Central memory CD4-positive, alpha-beta T cell (primary cell): ENCODE measurements around the gene TEX38.
"Not testable (repeated sequence)": the region's sequence is repeated elsewhere in the genome, so short reads cannot be mapped to it uniquely, and the experiment has no call there.

Experiments
- DNase-seq: peaks from one replicate; pipeline ENCODE4 v3.0.0; 2022
- total RNA-seq, 3 experiments: gene quantifications; one replicate each; lab custom pipeline; 2026; lab: John Stamatoyannopoulos, UW

TEX38 gene
- total RNA-seq, result 0 to 0.19 (median 0.05) reads per million in 3 experiments

DNA sequence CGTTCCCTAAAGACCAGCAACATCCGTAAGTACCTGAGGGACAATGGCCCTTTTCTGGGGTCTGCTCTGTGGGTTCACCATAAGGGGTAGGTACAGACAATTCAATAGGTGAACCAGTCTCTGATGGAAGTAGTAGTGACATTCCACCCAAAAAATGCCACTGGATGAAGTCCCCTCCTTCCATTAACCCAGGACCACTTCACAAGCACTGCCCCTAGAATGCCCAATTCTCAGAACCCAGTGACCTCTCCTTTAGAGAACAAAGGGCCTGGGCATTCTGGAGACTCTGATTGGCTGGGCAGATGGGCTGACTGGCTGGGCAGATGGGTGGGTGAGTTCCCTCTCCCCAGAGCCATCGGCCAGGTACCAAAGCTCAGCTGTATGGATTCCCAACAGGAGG lies at the start of gene TEX38:
Gene TEX38 (plus strand): TSS at position 301 of the 400 bp plus-strand sequence. CDS start 81 bp downstream, at position 382.
- no peak for DNase-seq

DNA sequence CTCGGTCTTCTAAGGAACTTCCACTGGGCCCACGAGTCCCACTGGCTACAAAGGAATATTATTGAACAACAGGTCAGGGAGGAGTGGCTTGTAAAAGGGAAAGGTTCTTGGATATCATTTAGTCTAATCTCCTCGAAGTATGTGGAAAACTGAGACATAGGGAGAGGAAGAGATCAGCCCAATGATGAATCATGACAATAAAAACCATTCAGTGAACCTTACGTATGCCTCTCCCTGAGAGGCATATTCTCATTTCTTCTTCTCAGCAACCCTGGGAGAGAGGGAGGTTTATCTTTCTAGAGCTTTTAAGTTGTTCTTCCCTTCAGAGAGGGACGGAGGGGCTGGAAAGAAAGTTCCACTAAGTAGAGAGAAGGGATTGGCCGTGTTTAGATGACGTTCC lies 49.7 kb upstream of the TEX38 start:
- no peak for DNase-seq

GRCh38 chr1:46622344-46622743 lies 49.3 kb upstream of the TEX38 start:
- DNase-seq, result no peak

GRCh38 chr1:46623743-46624644 lies 47.7 kb upstream of the TEX38 start:
- DNase-seq, result no peak

DNA sequence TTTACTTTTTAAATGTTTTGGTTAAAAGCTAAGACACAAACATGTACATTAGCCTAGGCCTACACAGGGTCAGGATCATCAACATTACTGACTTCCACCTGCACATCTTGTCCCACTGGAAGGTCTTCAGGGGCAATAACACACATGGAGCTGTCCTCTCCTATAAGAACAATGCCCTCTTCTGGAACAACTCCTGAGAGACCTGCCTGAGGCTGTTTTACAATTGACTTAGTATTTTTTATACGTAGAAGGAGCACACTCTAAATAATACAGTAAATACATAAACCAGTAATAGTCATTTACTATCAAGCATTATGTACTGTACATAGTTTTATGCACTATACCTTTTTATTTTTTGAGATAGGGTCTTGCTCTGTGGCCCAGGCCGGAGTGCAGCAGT lies 40.9 kb upstream of the TEX38 start:
- no peak for DNase-seq

DNA sequence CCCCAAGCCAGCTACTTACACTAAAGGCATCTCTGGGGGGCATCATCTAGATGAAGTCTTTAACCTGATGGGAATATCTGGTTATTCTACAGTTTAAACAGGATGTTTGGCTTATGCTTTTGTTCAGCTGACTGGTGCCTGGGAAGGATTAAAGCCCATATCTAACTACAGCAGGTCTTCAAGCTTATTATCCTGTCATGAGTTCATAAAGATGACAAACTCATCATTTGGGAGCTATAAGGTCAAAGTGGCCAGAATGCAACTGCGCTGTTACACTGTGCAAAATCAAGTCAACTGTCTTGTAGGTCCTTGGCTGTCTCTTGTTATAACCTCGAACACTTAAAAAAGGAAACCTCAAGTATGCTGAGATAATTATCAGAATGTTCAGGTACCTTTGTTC lies 36.4 kb upstream of the TEX38 start:
- DNase-seq, result no peak

DNA sequence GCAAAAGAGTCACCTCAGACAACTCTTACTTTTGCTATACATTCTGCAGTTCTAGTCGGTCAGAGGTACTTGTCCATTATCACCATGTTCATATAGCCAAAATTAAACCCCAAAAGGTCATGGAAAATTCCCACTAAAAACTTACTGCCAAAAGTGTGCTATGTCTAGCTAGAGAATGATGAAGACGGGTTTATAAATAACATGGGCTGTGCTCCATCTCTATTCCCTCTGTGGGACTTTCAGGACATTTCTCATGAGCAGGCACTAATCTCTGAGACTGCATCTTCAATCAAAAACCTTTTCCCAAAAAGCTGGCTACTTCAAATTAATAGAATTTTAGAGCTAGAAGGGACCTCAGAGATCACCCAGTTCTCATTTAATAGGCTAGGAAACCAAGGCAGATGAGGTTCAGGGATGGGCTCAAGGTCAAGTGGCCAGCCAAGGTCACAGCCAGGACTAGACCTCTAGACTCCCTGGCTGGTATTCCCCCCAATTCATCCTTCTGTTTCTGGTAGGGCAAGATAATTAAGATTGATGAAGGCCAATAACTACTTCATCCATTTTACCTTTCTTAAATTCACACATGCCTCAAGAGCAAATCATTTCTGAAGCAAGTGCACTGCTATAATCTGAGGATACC lies 34.1 kb upstream of the TEX38 start:
- no peak for DNase-seq

GRCh38 chr1:46638921-46639320 lies 32.7 kb upstream of the TEX38 start:
- DNase-seq, result no peak

- DNase-seq, result no peak
Measured at GRCh38 chr1:46639547-46639946, 32.1 kb upstream of the TEX38 start.

DNA sequence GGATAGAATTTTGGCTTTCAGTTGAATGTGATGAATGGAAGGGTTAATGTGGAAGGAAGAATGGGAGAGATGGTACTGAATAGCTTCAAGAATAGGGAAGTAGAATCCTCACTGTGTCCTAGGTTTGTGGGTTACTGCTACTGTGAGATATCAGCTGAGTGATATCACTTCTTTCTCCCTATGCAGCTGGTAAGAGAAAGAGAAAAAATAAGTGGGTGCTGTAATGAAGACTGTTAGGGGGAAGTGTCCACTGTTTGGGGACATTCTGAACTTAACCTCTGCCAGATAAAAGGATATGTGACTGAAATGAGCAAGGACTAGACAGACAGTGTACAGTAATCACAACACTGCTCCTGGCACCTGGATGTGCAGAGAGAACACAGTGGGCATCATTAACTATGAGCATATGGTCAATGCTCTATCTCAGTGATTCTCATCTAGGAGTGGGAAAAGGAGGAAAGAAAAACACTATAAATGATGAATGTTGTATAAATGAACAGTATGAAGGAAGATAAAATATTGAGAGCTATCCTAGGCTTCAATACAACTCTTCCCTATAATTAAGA lies 29.5 kb upstream of the TEX38 start:
- no peak for DNase-seq

- no peak for DNase-seq
Measured at GRCh38 chr1:46643368-46643775, 28.3 kb upstream of the TEX38 start.

DNA sequence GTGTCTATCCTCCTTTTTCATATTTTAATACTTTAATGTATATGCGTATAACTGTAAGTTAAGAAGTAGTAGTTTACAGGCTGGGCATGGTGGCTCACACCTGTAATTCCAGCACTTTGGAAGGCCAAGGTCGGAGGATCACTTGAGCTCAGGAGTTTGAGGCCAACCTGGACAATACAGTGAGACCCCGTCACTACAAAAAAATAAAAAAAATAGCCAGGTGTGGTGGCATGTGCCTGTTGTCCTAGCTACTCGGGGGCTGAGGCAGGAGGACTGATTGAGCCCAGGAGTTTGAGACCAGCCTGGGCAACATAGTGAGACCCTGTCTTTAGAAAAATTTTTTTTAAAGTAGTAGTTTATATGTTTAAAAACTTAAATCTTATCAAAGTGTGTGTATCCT lies 25.8 kb upstream of the TEX38 start:
- no peak for DNase-seq

DNA sequence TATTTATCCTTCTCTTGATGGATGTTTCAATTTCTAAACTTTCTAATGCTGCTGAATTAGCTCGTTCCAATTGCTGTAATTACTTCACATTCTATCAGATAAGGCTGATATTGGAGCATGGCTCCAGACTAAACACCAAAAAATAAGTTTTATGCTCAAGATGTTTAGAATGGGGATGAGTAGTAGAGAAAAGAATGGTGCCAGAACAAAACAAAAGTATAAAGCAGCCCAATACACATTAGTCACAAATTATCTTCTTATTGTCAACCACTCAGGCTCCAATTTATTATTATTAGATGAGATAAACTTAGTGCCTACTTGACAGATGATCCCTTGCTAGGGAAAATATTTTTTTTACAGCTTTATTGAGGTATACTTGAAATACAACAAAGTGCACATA lies 25.3 kb upstream of the TEX38 start:
- no peak for DNase-seq

- DNase-seq, result no peak
Measured at GRCh38 chr1:46646844-46647243, 24.8 kb upstream of the TEX38 start.

DNA sequence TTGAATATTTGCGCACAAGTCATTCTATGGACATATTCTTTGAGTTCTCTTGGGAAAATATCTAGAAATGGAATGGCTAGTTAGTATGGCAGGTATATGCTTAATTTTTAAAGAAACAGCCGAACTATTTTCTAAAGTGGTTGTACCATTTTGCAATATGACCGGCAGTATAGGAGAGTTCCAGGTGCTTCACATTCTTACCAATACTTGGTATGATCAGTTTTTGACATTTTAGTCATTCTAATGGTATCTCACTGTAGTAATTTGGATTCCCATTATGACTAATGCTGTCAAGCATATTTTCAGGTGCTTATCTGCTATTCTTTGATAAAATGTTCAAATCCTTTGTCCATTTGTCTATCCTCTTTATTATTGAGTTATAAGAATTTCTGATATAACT lies 24.0 kb upstream of the TEX38 start:
- no peak for DNase-seq

GRCh38 chr1:46649764-46650163 lies 21.9 kb upstream of the TEX38 start:
- no peak for DNase-seq

- DNase-seq, result no peak
Measured at GRCh38 chr1:46650491-46650890, 21.2 kb upstream of the TEX38 start.

DNA sequence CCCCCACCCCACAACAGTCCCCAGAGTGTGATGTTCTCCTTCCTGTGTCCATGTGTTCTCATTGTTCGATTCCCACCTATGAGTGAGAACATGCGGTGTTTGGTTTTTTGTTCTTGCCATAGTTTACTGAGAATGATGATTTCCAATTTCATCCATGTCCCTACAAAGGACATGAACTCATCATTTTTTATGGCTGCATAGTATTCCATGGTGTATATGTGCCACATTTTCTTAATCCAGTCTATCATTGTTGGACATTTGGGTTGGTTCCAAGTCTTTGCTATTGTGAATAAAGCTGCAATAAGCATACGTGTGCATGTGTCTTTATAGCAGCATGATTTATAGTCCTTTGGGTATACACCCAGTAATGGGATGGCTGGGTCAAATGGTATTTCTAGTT lies 20.5 kb upstream of the TEX38 start:
- DNase-seq, result not testable (repeated sequence)

- DNase-seq, result no peak
Measured at GRCh38 chr1:46652321-46653100, 19.1 kb upstream of the TEX38 start.

- no peak for DNase-seq
Measured at GRCh38 chr1:46653405-46653958, 18.2 kb upstream of the TEX38 start.

- DNase-seq, result no peak
Measured at GRCh38 chr1:46654012-46654411, 17.6 kb upstream of the TEX38 start.

- not testable (repeated sequence) for DNase-seq
Measured at GRCh38 chr1:46654698-46655097, 17.0 kb upstream of the TEX38 start.

- DNase-seq, result no peak
Measured at GRCh38 chr1:46655848-46656247, 15.8 kb upstream of the TEX38 start.
